Psoas muscle (tissue), 8 donors: ENCODE measurements around the gene OR10AD1. TPM values are rescaled to one million over a fixed set of nuclear protein-coding genes. Genes with fewer than 3 reads are reported as not detected.

Source experiments
- ATAC-seq, 4 donors: fragments of 200-7000 bp; cut with Tn5 transposase; one replicate each; pipeline ENCODE4 v1.9.1; 2020; ENCODE audit warnings: moderate library complexity in 3 of 4, mild to moderate bottlenecking in 2 of 4
- DNase-seq, 2 donors: peaks; one replicate each; pipeline ENCODE4 v3.0.0-alpha.2; 2020
- H3K27ac ChIP-seq: fragments of 200-600 bp; one replicate; pipeline ENCODE4 v1.8.0; 2022
- H3K27me3 ChIP-seq, 3 donors: fragments of 200-600 bp in 1 of 3; one replicate each; pipeline versions ENCODE4 v1.6.1 to v1.8.0; 2013 to 2022; ENCODE audit warnings: low read length in 2 of 3, mild to moderate bottlenecking in 2 of 3, moderate library complexity in 1 of 3; ENCODE audit not compliant: insufficient read depth in 3 of 3
- H3K36me3 ChIP-seq, 2 donors: fragments of 200-600 bp in 1 of 2; one replicate each; pipeline versions ENCODE4 v1.6.1 to v1.8.0; 2013 to 2022; ENCODE audit warnings: low read depth in 1 of 2, mild to moderate bottlenecking in 1 of 2, moderate library complexity in 1 of 2; ENCODE audit not compliant: insufficient read depth in 1 of 2
- H3K4me1 ChIP-seq: fragments of 200-600 bp; one replicate; pipeline ENCODE4 v1.8.0; 2022
- H3K4me3 ChIP-seq: fragments of 200-600 bp; one replicate; pipeline ENCODE4 v1.8.0; 2022; ENCODE audit warnings: mild to moderate bottlenecking
- H3K9me3 ChIP-seq: fragments of 200-600 bp; one replicate; pipeline ENCODE4 v1.8.0; 2022
- WGBS, 3 donors: extraction: QIAGEN DNeasy Blood & Tissue Kit; methylation state at CpG; one replicate each; pipeline versions ENCODE4 v1.1.6 to v1.1.7; 2013; 5-methylcytosine and 5-hydroxymethylcytosine counted together
- intact Hi-C, 2 donors: fragments of 100-400 bp; cut with DNase I; formaldehyde crosslinking; loops; one replicate each; pipeline versions ENCODE4 v1.11.0 to v1.14.2; 2022
- polyA plus RNA-seq, 3 donors: library from polyadenylated mRNA; stranded (reverse); fragments of 200-250 nt; gene quantifications; one replicate each; pipeline ENCODE4 v1.2.3, GENCODE V29; 2013
- total RNA-seq, 4 donors: library from RNA; stranded (reverse); fragmentation: NEBNext Ultra II Directional in 2 of 4; extraction: Animal tissue kit (Norgen Biotek cat#: 25700) in 2 of 4; gene quantifications; one replicate each; pipeline versions ENCODE4 v1.2.1 to v1.2.4, GENCODE V29; 2021 to 2023
- TF ChIP-seq, protein P1 (sequence below): fragments of 200-600 bp; IDR thresholded peaks from one replicate; pipeline ENCODE4 v1.8.0; 2022; ENCODE audit warnings: antibody characterized with exemption
- donor health status: healthy with polysubstance abuse.
- donor health status: DM: no; HTN: no; CAD: no; lungs with moderate emphysema.
- donor health status: Bipolar disorder and iron deficiency.
- donor health status: healthy.
- donor health status: DM: yes; HTN: yes; CAD: no.
- donor health status: DM: no; HTN: no; CAD: no.
- donor health status: DM: no; HTN: no; CAD: no.
- donor health status: DM: yes; HTN: yes; CAD: no.

OR10AD1 gene
- total and polyA plus RNA-seq, 7 donors: 0.01 TPM; not detected in 6

DNA sequence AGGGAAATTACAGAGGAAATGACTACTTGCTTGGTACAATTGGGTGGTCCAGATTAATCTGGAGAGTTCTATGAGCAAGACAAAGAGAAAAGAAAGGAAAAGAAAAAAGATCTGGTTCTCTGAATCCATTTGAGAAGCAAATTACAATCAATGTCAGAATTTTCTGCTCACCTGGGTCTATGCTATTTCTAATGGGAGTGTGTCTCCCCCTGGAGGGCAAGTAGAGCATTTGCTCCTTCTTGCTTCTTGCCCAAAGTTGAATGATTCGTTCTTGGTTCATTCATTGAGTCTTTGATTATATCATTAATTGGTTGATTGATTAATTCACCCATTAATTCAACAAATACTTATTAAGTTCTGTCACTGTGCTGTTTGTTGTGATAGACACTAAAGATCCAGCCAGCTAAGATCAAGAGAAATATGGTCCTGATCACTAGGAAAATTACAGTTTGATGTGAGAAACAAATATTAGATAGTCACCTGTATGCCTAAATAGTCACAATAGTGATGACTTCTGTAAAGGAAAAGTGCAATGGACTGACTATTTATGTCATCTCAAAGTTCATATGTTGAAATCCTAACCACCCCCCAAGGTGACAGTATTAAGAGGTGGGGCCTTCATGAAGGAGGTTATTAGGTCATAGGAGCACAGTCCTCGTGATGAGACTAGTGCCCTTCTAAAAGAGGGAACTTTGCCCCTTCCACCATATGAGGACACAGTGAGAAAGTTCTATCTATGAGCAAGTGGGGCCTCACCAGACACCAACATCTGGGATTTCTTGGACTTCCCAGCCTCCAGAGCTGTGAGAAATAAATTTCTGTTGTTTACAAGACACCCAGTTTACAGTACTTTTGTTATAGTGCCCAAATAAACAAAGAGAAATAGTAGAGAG lies 37.8 kb downstream of the OR10AD1 start:
- Histone ChIP-seq H3K4me1 (peaks cover 31% of the 10 kb centered on the region), H3K27me3 (no peaks in the 10 kb centered on the region), H3K4me3 (peak overlapping the region; percentile 8), H3K27ac (peak overlapping the region; percentile 88), H3K9me3 (no peaks in the 10 kb centered on the region), H3K36me3 (no peaks in the 10 kb centered on the region)
- DNase-seq: no peak
- 11 to 24% (median 16%) methylated on average over 2 of the region's 2 CpGs for WGBS, 3 donors
- ATAC-seq: peak; percentile 55 to 66 (median 58)
- intact Hi-C loops: loop anchor here (1.0 to 5.0 kb wide), 4 partner anchors 81 to 223 kb away; partner anchors contain the start of gene TMEM106C (in 1 of the 2)
- TF ChIP-seq, protein P1, sequence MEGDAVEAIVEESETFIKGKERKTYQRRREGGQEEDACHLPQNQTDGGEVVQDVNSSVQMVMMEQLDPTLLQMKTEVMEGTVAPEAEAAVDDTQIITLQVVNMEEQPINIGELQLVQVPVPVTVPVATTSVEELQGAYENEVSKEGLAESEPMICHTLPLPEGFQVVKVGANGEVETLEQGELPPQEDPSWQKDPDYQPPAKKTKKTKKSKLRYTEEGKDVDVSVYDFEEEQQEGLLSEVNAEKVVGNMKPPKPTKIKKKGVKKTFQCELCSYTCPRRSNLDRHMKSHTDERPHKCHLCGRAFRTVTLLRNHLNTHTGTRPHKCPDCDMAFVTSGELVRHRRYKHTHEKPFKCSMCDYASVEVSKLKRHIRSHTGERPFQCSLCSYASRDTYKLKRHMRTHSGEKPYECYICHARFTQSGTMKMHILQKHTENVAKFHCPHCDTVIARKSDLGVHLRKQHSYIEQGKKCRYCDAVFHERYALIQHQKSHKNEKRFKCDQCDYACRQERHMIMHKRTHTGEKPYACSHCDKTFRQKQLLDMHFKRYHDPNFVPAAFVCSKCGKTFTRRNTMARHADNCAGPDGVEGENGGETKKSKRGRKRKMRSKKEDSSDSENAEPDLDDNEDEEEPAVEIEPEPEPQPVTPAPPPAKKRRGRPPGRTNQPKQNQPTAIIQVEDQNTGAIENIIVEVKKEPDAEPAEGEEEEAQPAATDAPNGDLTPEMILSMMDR: peak; percentile 94

DNA sequence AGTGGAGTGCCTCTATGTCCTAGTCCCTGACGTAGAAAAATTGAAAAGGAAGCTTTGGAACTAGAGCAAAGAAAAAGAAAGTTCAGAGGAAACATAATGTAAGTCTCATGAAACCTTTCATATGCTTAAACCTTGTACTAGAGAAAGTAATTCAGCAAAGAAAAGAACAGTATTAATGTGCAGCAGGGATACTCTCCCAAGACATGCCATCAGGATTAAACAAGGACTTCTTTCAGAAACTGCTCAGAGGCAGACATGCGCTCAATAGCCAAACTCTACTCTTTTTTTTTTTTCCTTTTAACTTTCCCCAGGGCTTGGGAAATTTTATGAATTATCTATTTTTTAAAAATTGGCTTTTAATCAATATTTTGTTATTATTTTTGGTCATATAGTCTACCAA lies 38.6 kb downstream of the OR10AD1 start:
- no peak for DNase-seq
- intact Hi-C loops: loop anchor here in 1 of 2 donors (5.0 kb wide), 1 partner anchor 57 kb away; the partner anchor contains the start of gene SENP1
- Histone ChIP-seq H3K4me1 (peaks cover 34% of the 10 kb centered on the region), H3K36me3 (no peaks in the 10 kb centered on the region), H3K4me3 (peak overlapping the region; percentile 8), H3K27me3 (no peaks in the 10 kb centered on the region), H3K9me3 (no peaks in the 10 kb centered on the region), H3K27ac (peak overlapping the region; percentile 88)
- peak in 2 of 4 donors; percentile 30 to 32 for ATAC-seq
- TF ChIP-seq, protein P1: no peak
- WGBS, 3 donors: 43 to 84% (median 48%) methylated on average over 2 of the region's 2 CpGs

DNA sequence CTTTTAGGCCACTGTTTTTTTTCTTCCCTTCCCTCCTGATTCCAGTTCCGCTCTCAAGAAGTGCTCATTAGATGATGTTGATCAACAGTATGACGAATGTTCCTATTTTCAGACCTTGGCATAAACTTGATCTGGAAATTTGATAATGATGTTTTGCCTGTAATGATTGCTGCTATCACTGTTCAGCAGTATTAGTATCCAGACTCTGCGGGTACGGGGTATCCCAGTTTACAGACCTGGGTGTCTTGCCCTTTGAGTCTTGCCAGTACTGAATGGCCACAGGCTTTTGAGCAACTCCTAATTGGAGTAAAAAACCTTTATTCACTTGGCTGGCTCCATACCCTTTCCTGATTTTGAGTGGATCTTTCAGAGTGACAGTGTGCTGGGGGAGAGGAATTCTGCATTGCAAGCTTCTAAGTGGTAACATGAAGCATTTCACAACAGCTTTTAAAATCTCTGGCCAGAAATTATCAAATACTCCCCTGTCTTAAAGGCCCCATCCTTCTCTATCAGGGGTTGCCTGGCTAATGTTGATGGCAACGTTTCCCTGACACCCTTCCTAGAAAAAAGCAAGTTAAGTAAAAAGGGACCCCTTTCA lies 39.8 kb downstream of the OR10AD1 start:
- intact Hi-C loops: loop anchor here in 1 of 2 donors (5.0 kb wide), 1 partner anchor 56 kb away; the partner anchor contains the start of gene SENP1

DNA sequence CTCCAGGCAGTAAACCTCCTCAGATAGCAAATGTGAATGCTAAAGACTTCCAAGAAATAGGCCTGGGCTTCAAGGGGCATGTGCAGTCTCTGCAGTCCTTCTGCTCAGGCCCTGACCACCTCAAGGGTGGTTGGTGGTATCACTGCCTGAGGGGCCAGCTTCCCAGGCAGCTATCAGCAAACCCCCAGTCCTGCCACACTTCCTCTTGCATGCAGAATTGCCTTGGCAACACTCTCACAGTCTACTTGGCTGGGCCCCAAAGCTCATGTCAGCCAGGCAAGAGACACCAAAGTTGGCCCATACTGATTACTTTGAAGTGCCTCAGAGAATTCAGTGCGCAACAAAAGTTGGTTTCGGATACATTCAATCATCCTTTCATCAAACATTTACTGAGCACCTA lies 42.3 kb downstream of the OR10AD1 start:
- intact Hi-C loops: loop anchor here in 1 of 2 donors (5.0 kb wide), 1 partner anchor 54 kb away; the partner anchor contains the start of gene SENP1

More for the DNA sequence above, 39.8 kb downstream of the OR10AD1 start:
- Histone ChIP-seq H3K27ac (peak overlapping the region; percentile 88), H3K4me1 (peaks cover 41% of the 10 kb centered on the region), H3K9me3 (no peaks in the 10 kb centered on the region), H3K36me3 (no peaks in the 10 kb centered on the region), H3K27me3 (no peaks in the 10 kb centered on the region), H3K4me3 (peak overlapping the region; percentile 35)
- ATAC-seq (peak; percentile 62 to 86 (median 80)), DNase-seq (peak in 1 of 2 donors; percentile 23)
- WGBS, 3 donors: 18 to 31% (median 21%) methylated on average over 5 of the region's 5 CpGs
- TF ChIP-seq, protein P1: no peak

More for the DNA sequence above, 42.3 kb downstream of the OR10AD1 start:
- ATAC-seq (no peak), DNase-seq (peak in 1 of 2 donors; percentile 53)
- 40 to 89% (median 58%) methylated on average over 2 of the region's 2 CpGs for WGBS, 3 donors
- no peak overlapping the region for H3K4me3 ChIP-seq
- H3K36me3 ChIP-seq: no peaks in the 10 kb centered on the region
- H3K27ac ChIP-seq: peak overlapping the region; percentile 88
- no peaks in the 10 kb centered on the region for H3K27me3 ChIP-seq
- H3K9me3 ChIP-seq: no peaks in the 10 kb centered on the region
- peaks cover 47% of the 10 kb centered on the region for H3K4me1 ChIP-seq
- TF ChIP-seq, protein P1: no peak
